Measurements from ENCODE around the gene GPATCH2. TPM values are rescaled to one million over a fixed set of nuclear protein-coding genes. Genes with fewer than 3 reads are reported as not detected.

GPATCH2 gene
- polyA plus RNA-seq, 1 of the 3 experiments (the other 2 are of a cell fraction), result 4.2 TPM

- H3K27me3 ChIP-seq (ENCODE audit: insufficient read depth), result no peaks in the 10 kb centered on the region
- H3K9me2 ChIP-seq, result no peaks in the 10 kb centered on the region
- no peak overlapping the region for H3K9ac ChIP-seq
- no peak overlapping the region for H3K4me2 ChIP-seq
- no peak overlapping the region for H2AFZ ChIP-seq (ENCODE audit: low read depth)
- H3K4me1 ChIP-seq (ENCODE audit: control insufficient read depth in 1 of 2, insufficient read depth in 2 of 2, low read depth in 1 of 2, low read length in 1 of 2), result no peaks in the 10 kb centered on the region; a peak in 1 of 4 replicates
- no peaks in the 10 kb centered on the region for H3F3A ChIP-seq (replicated peaks; ENCODE audit: insufficient read depth)
- no peak overlapping the region for H3K4me3 ChIP-seq (ENCODE audit: low read depth in 2 of 2, low read length in 1 of 2)
- WGBS (ENCODE audit: low lambda C conversion rate), result 96% methylated on average over 4 of the region's 4 CpGs
- TF ChIP-seq NFIC (IDR thresholded peaks at IDR 0.05; ENCODE audit: borderline replicate concordance) (no peak), RXRA (IDR thresholded peaks at IDR 0.05; ENCODE audit: borderline replicate concordance, low read depth) (no peak), GATA2 (CRISPR knock-in tag; IDR thresholded peaks at IDR 0.05) (no peak), FOXM1 (IDR thresholded peaks at IDR 0.05; ENCODE audit: low read depth) (no peak), FOXJ3 (CRISPR knock-in tag; IDR thresholded peaks at IDR 0.05) (no peak), ELF1 (IDR thresholded peaks at IDR 0.05) (no peak), NRF1 (IDR thresholded peaks at IDR 0.05; ENCODE audit: low read depth, low read length) (no peak), POLR2AphosphoS5 (IDR thresholded peaks at IDR 0.05; ENCODE audit: low read depth, low read length) (no peak), YY1 (IDR thresholded peaks at IDR 0.05; ENCODE audit: low read depth) (no peak), CHD2 (IDR thresholded peaks at IDR 0.05; ENCODE audit: low read length, partially characterized antibody) (no peak), EZH2phosphoT487 (IDR thresholded peaks at IDR 0.05; ENCODE audit: borderline replicate concordance, low read depth) (no peak), SIN3A (IDR thresholded peaks at IDR 0.05; ENCODE audit: borderline replicate concordance, low read depth, low read length) (no peak), ZBTB33 (IDR thresholded peaks at IDR 0.05; ENCODE audit: borderline replicate concordance, low read depth) (no peak), RFX5 (IDR thresholded peaks at IDR 0.05; ENCODE audit: low read length) (no peak)
- TF ChIP-seq, protein P1, sequence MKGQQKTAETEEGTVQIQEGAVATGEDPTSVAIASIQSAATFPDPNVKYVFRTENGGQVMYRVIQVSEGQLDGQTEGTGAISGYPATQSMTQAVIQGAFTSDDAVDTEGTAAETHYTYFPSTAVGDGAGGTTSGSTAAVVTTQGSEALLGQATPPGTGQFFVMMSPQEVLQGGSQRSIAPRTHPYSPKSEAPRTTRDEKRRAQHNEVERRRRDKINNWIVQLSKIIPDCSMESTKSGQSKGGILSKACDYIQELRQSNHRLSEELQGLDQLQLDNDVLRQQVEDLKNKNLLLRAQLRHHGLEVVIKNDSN (IDR thresholded peaks at IDR 0.05; ENCODE audit: borderline replicate concordance, low read depth), result no peak
- TF ChIP-seq, protein P2, sequence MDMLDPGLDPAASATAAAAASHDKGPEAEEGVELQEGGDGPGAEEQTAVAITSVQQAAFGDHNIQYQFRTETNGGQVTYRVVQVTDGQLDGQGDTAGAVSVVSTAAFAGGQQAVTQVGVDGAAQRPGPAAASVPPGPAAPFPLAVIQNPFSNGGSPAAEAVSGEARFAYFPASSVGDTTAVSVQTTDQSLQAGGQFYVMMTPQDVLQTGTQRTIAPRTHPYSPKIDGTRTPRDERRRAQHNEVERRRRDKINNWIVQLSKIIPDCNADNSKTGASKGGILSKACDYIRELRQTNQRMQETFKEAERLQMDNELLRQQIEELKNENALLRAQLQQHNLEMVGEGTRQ (IDR thresholded peaks at IDR 0.05; ENCODE audit: borderline replicate concordance, low read depth, low read length), result no peak
- TF ChIP-seq, protein P3, sequence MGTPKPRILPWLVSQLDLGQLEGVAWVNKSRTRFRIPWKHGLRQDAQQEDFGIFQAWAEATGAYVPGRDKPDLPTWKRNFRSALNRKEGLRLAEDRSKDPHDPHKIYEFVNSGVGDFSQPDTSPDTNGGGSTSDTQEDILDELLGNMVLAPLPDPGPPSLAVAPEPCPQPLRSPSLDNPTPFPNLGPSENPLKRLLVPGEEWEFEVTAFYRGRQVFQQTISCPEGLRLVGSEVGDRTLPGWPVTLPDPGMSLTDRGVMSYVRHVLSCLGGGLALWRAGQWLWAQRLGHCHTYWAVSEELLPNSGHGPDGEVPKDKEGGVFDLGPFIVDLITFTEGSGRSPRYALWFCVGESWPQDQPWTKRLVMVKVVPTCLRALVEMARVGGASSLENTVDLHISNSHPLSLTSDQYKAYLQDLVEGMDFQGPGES (IDR thresholded peaks at IDR 0.05; ENCODE audit: low read depth, low read length), result no peak
- no peak overlapping the region for H3K27ac ChIP-seq (ENCODE audit: low read depth in 2 of 2, low read length in 1 of 2)
- no peak for DNase-seq
- H3K36me3 ChIP-seq (replicated peaks in 1 of 2; ENCODE audit: control insufficient read depth in 1 of 2, insufficient read depth in 2 of 2, low read length in 1 of 2), result peaks cover 12 to 33% of the 10 kb centered on the region in 2 experiments
- H4K20me1 ChIP-seq (ENCODE audit: insufficient read depth), result no peaks in the 10 kb centered on the region
- peaks cover 88% of the 10 kb centered on the region for H3K79me2 ChIP-seq (ENCODE audit: insufficient read depth)
- CTCF ChIA-PET, result no interaction called here
- POLR2A ChIA-PET, result no interaction called here
- H3K9me3 ChIP-seq, result no peaks in the 10 kb centered on the region
Observed at GRCh38 chr1:217620814-217621213, 10.1 kb downstream of the GPATCH2 start.
